ENCODE measurements around the gene GTF3C2.

The GTF3C2 gene

DNA sequence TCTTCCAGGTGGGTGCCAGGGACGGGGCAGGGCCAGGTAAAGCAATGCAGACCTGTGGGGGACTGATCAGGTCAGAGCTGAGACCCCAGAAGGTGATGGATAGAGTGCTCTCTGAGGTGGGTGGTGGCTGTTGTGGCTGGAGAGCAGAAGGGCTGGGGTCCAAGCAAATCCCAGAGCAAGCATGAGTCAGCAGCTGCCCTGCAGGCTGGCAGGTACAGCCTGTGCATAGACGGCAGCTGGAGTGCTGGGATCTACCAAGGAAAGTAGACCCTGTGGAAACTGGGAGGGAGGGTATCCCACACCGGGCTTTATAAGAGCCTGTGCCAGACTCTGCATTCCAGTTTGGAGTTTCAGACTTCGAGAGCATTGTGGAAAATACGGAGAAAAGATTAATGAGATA lies 73.7 kb downstream of the GTF3C2 start:
- no peak for DNase-seq
- TF ChIP-seq POLR2A (IDR thresholded peaks at IDR 0.05; ENCODE audit: low read length) (no peak), GATA1 (IDR thresholded peaks at IDR 0.05; ENCODE audit: low read depth, low read length) (no peak)

DNA sequence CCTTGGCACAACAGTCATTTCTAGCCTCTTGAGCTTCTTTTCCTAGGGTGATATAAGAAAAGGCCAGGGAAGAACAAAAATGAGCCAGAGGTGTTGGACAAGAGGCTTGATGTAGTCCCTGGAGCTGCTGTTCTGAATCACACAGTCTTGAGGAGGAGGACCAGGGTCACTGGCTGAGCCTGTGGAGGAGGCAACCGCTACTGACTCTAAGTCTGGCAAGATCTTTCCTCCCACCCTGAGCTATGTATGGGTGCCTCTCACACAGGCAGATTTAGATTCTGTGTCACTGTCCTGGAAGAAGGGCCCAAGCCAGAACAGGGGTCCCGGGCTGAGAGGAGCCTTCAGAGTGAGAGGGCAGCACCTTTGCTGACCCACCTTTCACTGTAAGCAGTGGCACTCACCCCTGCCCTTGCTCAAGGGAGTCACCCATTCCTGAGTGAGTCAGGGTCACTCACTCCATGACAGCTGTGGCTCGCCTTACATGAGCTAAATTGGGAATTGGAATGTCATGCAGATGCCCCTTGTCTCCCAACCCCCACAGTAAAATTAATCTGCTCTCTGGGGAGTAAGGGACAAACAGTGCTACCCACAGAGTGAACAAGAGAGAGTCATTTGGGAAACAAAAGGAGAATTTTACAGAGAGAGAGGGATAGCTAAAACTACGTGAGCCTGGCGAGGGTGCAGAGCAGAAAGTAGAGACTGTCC lies 74.6 kb downstream of the GTF3C2 start, which contains the start of gene TRIM54:
TRIM54 (plus strand) TSS at position 575 of the 705 bp plus-strand sequence. CDS start 303 bp downstream, outside the sequence.
- TF ChIP-seq GATA1 (IDR thresholded peaks at IDR 0.05; ENCODE audit: low read depth, low read length) (no peak), POLR2A (IDR thresholded peaks at IDR 0.05; ENCODE audit: low read length) (no peak)

DNA sequence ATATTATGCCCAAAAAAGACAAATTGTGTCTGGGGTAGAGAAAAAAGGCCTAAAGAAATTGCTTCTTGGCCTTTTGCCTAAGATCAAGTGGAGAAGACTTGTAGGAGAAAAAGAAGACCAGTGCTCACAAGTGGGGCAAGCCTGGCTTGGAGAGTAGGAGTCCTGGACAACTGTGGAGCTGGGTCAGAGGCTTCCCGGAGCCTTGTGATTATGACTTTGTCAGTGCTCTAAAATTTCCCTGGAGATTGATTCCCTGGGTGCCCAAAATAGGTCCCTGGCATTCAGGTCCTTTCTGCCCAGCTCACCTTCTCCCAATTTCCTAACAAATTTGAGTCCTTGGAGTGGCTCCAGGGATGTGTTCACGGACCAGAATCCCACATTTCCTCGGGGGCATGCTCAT lies 75.1 kb downstream of the GTF3C2 start:
- no peak for DNase-seq
- no peak for TF ChIP-seq GATA1 (IDR thresholded peaks at IDR 0.05; ENCODE audit: low read depth, low read length)
- TF ChIP-seq POLR2A (IDR thresholded peaks at IDR 0.05; ENCODE audit: low read length) = no peak

More for the DNA sequence above, 74.6 kb downstream of the GTF3C2 start, which contains the start of gene TRIM54:
- no peak for DNase-seq

DNA sequence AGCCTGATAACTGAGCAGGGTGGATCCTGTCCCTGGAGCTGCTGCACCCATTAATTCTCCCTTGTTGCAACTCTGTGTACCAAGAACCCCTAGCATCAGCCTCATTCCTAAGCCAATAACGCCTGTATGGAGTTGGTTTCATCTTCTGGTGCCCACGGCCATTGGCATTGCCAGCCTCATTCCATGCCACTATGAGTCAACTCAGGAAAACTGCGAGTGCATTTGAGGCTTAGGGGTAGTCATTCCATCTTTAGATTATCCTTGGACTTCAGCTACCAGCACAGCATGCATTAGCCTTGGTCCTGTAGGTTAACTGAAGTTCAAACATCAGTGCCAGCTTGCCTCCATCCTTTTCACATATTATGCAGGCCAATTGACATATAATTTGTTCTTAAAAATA lies 75.7 kb downstream of the GTF3C2 start:
- TF ChIP-seq POLR2A (IDR thresholded peaks at IDR 0.05; ENCODE audit: low read length) (no peak), GATA1 (IDR thresholded peaks at IDR 0.05; ENCODE audit: low read depth, low read length) (no peak)
- peak in 1 of 2 experiments; percentile 31 for DNase-seq

DNA sequence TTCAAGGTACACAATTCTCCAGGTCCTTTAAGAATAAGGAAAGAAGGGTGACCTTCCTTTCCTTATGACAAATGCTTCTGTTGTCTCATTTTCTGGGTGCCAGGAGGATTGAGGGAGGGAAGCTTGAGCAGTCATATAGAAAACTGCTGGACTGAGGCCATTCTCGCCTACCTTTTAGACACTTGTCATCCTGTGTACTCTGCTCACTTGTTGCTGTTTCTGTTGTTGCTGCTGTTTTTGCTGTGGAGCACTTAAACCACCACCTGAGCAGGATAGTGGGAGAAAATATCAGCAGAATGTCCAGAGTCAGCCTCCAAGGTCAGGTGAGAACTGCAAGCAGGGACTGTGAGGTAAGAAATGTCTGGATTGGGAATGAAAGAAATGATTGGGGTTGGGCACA lies 78.6 kb downstream of the GTF3C2 start:
- TF ChIP-seq POLR2A (IDR thresholded peaks at IDR 0.05; ENCODE audit: low read length) (no peak), GATA1 (IDR thresholded peaks at IDR 0.05; ENCODE audit: low read depth, low read length) (no peak)
- DNase-seq = no peak
